Glomerular visceral epithelial cell (primary cell): ENCODE measurements around the gene RBM28.
"Not testable (repeated sequence)": the region's sequence is repeated elsewhere in the genome, so short reads cannot be mapped to it uniquely, and the experiment has no call there.

Experiments
- DNase-seq: peaks from one replicate; pipeline ENCODE4 v3.0.0-alpha.2; 2016; ENCODE audit errors: extremely low spot score

The RBM28 gene

DNA sequence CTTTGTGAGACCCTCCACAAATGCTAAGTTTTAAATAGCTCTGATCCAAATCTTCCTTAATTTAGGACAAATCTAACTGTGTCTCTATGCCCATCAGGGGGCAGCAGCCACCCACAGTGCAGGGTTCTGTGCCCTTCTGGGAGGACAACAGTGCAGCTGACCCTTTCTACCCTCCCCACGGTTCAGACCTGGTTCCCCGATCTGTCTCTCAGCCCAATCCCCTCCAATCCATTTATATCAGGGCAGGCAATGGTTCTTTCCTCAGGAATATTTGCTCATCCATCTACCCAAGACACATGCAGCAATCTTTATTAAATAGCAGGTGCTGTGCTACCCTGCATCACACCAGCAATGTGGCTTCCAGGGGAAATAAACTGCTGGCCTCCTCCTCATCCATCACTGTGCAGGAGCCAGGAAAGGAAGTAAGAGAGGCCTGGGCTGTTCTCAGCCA is 4.0 kb upstream of the RBM28 start:
- peak; percentile 54 for DNase-seq

DNA sequence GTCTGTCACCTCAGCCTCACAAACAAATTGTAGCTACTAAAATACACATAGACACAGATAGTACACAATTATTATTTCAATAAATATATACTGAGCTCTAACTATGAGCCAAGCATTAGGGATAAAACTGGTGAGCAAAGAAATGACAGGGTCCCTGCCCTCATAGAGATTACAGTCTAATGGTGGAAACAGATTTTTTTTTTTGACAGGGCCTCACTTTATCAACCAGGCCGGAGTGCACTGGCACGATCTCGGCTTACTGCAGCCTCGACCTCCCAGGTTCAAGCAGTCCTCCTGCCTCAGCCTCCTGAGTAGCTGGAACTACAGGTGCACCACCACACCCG is 695 bp upstream of the RBM28 start:
- no peak for DNase-seq

DNA sequence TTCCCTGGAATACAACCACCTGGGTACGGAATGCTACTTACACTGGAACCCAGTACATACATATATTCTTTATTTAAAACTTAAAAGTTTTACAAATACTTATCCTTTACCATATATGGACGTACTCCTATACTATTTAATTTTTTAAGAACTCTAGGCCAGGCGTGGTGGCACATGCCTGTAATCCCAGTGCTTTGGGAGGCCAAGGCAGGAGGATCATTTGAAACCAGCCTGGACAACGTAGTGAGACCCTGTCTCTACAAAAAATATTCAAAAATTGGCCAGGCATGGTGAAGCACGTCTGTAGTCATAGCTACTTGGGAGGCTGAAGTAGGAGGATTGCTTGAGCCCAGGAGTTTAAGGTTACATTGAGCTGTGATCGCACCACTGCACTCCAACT is 2.0 kb downstream of the RBM28 start:
- DNase-seq = no peak

DNA sequence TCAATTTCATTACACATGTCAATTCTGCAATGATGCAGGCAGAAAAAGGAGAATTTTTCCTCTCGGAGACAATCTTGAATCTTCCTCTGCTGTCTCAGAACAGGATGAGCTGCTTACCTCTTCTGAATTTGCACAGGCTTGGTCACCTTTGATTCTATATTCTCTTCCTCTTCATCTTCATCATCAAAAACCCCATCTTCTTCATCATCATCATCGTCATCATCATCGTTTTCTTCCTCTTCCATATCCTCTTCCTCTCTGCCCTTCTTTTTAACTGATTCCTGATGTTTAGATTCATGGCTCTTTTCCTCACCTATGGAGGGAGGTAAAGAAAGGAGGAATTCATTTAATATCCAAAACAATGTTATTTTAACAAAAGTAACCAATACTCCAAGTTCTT is 8.0 kb downstream of the RBM28 start:
- DNase-seq = no peak

DNA sequence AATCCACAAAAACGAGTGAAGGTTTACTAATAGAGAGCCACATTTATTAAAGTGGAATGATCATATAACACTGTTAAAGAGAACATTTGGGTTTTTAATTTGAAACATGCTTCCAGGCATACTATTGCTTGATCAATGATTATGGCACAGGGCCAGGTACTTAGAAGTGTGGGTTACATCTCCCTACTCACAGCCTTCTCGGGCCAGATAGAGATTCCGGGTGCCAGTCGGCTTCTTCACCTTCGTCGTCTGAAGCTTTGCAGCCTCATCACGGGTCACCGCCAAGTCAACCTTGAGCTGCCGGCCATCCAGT is 19.4 kb downstream of the RBM28 start:
- DNase-seq = no peak

DNA sequence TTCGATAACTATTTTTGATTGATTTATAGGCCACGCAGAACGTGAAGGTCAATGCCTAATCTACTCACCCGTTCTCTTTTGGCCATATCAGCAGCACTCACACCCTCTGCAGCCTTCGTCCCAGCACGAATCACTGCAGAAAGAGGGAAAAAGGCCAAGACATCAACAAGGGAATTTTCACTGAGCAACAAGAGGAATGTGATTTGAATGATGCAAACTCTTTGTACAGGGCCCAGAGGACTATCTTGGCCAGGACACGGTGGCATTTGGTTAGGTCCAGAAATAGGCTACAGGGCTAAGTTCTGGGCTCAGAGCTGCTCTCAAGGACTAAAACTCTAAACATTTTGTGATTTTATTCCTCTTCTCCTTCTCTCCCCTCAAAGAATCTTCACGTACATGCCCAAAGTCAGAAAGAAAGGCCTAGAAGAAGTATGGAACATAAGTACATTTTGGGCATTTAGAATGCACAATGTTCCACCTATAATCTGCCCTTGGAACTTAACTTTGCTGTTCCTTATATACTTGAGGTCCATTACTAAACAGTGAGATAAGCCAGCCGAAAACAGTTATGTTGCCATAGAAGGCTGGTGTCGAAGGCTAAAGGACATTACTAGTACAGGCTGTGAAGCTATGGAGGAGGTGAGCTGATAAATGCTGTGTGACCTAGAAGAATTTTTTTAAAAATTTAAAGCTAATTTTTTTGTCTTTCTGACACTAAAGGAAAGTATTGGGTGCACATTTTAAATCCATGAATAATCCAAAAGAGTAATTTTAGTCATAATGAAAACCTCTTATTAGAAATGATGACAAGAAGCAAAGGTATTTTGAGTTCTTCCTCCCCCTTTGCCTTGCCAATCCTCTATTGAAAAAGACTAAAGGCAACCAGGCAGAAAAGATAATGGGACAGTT is 20.0 kb downstream of the RBM28 start:
- DNase-seq = no peak

DNA sequence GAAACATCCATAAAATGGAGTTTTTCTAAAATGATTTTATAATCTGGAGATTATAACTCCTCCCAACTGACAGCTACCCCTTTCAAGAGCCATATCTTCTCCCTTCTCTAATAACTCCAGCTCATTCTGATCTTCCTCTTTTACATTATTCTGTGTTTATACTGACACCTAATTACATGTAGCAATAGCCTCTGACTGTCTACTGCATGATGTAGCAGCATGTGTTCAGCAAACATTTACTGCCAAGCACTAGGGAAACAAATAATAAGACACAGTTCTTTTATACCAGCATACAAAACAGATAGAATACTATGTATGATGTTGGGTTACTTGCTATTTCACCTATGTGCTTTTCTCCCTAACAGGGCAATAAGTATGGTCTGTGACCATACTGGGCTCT is 20.7 kb downstream of the RBM28 start:
- no peak for DNase-seq

DNA sequence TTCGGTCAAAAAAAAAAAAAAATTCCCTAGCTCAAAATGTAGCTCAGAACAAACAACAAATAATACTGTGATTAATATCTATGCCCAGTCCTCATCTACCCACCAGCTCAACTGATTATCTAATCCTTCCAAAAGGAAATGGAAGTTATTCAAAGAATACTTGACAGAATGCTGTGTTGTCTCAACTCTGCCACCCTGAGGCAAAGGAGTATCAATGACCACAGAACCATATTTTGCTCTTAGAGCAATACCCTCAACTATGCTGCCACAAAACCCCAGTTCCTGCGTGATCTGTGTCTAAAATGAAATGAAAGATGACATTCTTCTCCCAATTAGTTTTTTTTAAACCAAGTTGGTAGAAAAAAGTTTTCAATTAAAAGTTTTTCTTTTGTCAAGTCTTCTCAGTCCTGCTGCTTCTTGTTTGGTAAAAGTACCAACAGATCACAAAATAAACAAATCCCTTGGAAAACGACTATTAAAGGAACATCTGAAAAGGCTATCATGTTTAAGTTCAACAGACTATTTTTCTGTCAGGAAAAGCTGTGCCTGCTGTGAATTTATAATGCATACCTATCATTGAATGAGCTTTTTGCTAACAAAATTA is 21.6 kb downstream of the RBM28 start:
- DNase-seq = peak; percentile 8

DNA sequence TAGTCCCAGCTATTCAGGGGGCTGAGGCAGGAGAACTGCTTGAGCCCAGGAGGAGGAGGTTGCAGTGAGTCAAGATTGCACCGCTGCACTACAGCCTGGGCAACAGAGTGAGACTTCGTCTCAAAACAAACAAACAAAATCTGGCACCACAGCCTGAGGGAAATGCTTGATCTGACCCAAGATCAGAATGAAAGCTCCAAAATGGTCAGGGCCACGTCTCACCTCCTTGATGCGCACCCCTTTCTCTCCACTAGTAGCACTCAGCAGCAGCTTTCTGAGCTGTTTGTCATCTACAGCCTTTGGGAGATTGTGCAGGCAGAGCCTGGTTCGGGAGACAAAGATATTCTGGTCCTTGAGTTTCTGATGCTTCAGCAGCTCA is 22.7 kb downstream of the RBM28 start:
- DNase-seq = no peak

DNA sequence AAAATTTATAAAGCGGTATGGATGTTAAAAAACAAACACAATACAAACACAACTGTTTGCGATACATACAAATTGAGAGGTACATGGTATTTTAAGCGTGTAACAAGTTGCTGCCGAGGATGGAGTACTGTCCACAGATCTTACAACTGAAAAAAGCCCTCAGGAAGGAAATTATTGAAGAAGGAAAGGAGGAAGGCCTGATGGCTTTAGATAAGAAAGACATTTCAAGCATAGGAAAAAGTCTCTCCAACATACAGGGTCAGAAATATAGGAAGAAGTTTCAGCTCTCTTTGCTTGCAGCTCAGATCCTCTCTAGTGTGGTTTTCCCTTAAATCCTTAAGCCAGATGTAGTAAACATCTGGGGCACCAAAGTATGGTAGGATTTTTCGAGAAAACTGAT is 25.0 kb downstream of the RBM28 start:
- DNase-seq = no peak

DNA sequence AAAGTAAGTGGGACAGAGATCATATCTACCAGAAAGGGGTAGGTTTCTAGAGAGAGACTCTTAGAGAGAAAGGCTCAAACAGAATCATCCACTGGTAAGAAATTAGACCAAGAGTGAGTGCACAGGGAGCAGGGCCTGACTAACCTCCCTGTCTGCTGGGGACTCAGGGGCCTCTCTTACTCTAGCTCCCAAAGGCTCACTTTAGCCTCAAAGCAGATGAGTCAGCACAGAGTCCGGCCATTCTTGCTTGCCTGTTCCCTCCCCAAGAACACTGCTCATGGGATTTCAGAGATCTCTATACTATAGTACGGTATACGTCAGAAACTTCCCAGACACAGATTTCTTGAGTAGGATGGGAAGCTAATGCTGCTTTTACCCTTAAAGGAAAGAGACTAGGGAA is 32.7 kb downstream of the RBM28 start:
- peak; percentile 12 for DNase-seq

DNA sequence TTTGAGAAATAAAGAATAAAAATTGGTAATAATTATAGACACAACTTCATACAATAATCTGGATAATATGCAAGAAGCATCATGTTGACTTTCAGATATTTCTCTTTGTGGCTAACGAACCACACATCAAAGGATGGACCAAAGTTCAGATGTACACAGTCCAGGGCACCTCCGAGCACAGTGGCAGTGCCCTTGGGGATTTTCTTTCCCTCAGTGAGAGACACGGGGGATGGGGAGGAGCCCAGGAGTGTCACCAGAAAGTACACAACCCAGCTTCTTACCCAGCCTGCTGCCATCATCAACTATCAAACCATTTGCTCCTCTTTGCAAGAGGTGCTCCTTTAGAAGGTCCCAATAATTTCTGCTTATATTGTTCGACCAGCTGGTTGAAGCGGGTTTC is 33.2 kb downstream of the RBM28 start:
- no peak for DNase-seq

DNA sequence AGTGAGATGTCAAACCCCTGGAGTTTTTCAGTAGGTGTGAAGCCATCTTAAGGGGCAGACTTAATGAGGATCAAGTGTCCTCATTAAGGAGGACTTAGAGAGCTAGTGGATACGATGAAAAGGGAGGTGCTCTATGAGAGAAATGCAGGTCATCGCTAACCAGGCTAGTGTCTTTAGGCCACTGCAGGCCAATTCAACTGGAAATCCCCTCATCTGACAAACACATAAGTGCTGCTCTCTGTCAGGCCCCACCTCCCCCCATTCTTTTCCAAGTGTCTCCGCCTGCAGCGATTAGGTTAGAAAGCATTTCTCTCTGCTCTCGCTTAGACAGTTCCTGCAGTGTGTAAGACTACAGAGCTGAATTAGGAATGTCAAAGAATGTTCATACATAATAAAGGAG is 33.7 kb downstream of the RBM28 start:
- DNase-seq = no peak

DNA sequence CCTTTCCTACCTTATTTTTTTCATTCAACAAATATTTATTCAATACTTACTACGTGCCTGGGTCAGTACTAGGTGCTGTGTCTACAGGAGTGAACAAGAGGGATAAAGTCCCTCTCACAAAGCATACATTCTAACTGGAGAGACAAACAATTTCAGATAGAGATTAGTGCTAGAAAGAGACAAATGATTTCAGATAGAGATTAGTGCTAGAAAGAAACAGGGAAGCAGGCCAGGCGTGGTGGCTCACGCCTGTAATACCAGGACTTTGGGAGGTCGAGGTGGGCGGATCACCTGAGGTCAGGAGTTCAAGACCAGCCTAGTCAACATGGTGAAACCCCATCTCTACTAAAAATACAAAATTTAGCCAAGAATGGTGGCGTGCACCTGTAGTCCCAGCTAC is 34.6 kb downstream of the RBM28 start:
- no peak for DNase-seq

DNA sequence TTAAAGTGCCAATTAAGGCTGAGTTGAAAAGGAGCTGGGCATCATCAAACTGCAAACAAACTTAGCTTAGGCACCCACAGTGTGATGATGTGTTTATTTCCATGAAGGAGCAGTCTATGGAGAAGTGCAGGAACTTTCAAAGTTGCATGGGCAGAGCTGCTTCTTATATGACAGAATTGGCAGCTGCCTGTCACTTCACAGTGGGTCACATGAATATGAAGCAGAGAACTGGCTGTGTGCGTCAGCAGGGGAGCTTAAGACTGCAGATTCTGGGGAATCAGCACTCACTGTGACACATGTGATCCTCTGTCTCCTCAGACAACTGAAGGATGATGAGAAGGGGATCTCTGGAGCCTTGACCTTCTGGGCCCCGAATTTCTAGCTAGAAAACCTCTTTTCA is 36.6 kb downstream of the RBM28 start:
- DNase-seq = no peak

DNA sequence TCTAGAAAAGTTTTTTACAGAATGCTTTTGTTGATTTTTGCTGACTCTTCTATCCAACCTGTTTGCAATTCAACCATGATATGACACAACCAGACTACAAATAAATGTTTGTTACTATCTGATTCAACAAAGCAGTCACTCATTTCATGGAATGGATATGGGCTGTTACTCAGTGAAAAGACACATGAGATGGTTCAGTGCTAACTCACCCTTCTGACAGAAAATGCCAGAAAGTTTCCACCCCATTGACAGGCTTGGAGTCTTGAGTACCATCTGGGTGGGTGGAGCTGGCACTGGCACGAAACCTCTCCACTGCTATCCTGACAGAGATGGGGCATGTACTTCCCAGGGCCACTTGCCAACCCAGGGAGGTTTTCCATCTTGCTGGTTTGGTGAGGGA is 39.5 kb downstream of the RBM28 start:
- no peak for DNase-seq

DNA sequence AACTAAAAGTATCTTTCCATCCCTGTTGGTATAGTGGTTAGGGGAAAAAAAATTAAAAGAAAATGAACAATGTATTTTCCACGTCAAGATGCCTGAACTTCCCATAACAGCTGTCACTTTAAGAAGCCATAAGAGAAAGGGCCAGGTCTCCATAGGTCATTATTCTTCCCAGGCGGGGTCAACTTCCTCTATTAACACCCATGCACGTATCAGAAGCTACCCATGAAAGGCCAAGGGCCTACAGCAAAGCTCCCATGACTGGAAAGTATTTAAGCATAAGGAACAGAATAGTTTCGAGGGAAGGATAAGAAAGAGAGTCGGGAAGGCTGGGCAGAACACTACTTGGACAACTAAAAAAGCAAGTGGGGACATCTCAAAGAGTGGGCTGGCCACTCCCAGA is 40.1 kb downstream of the RBM28 start:
- no peak for DNase-seq

DNA sequence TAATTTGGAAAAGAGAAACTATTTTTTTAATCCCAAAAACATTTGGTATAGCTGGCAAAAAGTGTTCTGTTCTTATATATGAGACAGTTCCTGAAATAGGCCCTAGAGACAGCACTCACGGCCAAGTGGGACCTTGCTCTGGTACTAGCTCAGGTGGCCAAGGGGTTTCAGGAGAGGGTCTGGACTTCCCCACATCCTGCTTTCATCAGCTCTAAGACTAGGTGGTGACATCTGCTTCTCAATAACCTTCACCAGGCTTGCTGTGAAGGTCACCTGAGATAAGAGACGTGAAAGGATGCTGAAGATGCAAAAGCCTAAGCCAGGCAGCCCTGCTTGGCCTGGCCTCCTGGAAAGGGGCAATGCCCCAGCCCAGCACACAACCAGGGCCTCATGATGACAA is 40.6 kb downstream of the RBM28 start:
- no peak for DNase-seq

DNA sequence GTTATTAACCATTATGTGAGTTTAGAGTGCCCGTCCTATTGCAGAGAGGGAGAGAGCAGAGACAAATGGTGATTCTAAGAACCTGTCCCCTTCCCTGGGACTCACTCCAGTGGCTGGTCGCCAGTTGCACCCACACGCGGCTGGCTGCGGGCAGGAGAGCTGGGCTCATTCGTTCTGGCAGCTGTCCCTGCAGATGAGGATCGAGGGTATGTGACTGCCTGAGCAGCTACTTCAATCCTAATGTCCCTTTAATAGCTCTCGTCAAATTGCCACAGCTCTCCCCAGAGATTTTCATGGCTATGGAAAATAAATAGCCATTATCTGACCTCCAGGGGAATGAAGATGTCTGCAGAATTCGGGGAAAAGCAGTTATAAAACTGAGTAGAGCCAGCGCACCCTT is 41.6 kb downstream of the RBM28 start:
- no peak for DNase-seq

DNA sequence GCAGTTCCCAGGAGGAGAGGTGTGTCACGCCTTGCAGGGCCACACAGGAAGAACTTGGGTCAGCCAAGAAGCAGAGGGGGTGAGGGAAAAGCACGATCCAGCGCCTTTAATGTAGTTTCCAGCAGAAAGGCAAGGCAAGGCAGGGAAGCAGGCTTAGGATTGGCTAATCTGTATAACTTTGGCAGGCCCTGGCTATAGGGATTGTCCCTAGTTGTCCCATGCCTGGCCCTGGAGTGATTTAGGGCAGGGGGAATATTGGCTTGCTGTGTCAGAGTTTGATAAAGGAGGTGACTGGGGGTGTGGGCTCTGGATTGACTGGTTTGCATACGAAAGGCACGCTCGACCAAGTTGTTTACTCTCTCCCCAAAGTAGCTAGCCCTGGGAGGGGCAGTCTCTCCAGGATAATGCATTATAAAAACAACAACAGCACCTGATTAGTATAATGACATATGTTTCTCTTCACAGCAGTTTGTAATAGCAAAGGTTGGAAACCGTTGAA is 44.5 kb downstream of the RBM28 start:
- no peak for DNase-seq

DNA sequence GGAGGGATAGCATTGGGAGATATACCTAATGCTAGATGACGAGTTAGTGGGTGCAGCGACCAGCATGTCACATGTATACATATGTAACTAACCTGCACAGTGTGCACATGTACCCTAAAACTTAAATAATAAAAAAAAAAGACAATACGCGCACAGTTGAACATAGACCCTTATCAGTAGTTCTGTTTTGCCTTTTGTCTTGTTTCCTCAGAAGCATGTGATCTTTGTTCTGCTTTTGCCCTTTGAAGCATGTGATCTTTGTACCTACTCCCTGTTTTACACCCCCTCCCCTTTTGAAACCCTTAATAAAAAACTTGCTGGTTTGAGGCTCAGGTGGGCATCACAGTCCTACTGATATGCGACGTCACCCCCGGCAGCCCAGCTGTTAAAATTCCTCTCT is 45.7 kb downstream of the RBM28 start:
- not testable (repeated sequence) for DNase-seq

DNA sequence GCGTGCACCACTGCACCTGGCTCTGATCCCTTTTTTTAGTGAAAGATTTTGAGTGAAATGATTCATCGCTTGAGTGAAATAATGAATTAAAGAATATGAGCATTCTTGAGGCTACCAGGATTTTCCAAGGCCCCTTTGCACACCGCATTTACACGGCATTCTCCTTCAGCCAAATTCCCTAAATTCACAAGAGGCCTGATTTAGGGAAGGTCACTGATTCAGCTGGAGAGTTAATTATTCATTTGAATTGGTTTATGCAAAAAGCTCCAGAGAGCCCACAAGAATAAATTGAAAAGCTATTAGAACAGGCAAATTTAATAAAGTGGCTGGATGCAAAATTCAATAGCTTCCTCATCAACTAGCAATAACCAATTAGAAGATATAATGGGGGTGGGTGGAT is 56.2 kb downstream of the RBM28 start:
- DNase-seq = no peak

DNA sequence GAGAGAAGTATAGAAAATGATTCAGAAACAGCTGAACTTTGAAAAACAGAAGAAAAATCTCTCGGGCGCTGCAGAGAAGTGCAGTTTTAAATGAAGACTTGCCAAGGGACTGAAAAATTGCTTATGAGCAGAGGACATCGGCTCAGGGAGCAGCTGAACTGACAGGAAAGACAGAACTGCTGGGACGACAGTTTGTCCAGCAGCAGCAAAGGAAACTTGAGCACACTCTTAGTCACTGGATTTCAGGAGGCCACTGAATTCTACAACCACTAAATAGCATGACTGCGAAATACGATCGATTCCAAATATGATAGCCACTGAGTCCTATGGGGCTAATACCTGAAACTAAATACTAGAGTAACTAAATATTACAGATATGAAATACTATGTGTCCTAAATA is 59.6 kb downstream of the RBM28 start:
- DNase-seq = no peak
